Medulla oblongata (tissue), 1 donor: ENCODE results near the gene HBA1.
"Not testable (repeated sequence)": the region's sequence is repeated elsewhere in the genome, so short reads cannot be mapped to it uniquely, and the experiment has no call there.

Experiments
- DNase-seq: peaks from one replicate; pipeline ENCODE4 v3.0.0-alpha.2; 2015; ENCODE audit errors: extremely low spot score

HBA1 gene

DNA sequence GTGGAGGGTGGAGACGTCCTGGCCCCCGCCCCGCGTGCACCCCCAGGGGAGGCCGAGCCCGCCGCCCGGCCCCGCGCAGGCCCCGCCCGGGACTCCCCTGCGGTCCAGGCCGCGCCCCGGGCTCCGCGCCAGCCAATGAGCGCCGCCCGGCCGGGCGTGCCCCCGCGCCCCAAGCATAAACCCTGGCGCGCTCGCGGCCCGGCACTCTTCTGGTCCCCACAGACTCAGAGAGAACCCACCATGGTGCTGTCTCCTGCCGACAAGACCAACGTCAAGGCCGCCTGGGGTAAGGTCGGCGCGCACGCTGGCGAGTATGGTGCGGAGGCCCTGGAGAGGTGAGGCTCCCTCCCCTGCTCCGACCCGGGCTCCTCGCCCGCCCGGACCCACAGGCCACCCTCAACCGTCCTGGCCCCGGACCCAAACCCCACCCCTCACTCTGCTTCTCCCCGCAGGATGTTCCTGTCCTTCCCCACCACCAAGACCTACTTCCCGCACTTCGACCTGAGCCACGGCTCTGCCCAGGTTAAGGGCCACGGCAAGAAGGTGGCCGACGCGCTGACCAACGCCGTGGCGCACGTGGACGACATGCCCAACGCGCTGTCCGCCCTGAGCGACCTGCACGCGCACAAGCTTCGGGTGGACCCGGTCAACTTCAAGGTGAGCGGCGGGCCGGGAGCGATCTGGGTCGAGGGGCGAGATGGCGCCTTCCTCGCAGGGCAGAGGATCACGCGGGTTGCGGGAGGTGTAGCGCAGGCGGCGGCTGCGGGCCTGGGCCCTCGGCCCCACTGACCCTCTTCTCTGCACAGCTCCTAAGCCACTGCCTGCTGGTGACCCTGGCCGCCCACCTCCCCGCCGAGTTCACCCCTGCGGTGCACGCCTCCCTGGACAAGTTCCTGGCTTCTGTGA is at the start of gene HBA1:
Gene HBA1 (plus strand): TSS at position 204 of the 906 bp plus-strand sequence. CDS start 37 bp downstream, at position 241.
- not testable (repeated sequence) for DNase-seq

DNA sequence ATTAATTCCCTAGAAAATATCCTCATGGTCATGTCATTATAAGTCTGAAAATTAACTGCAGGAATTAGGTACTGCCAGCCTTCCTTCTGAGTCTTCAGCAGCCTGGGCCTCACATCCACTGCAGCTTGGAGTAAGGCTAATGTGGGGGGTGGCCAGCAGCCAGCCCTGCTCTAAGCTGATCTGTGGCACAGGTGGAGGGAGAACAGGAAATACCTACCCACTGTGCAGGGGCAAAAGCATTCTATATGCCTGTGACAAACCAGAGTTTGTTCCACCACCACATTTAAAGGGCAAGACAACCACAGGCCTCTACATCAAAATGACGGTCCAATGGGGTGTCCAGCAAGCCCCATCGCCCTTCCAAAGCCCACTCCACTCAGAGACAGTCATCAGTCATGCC is 47.4 kb upstream of the HBA1 start:
- no peak for DNase-seq

DNA sequence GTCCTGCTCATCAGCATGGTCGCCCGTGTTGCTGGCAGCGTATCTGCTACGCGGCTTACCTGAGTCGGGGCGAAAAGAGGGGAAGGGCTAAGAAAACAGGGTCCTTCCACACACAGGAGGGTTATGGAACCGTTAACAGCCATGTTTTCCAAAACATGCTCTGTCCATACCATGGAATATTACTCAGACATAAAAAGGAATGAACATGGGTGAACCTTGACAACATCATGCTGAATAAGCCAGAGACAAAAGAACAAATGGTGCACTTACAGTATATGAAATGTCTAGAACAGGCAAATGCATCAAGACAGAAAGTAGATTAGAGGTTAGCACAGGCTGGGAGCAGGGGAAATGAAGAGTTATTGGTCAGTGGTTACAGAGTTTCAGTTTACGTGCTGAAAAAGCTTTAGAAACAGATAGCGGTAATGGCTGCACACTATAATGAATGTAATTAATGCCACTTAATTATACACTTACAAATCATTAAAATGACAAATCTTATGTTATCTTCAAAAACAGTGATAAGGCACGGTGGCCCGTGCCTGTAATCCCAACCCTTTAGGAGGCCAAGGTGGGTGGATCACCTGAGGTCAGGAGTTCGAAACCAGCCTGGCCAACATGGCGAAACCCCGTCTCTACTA is 45.8 kb upstream of the HBA1 start:
- DNase-seq = no peak

DNA sequence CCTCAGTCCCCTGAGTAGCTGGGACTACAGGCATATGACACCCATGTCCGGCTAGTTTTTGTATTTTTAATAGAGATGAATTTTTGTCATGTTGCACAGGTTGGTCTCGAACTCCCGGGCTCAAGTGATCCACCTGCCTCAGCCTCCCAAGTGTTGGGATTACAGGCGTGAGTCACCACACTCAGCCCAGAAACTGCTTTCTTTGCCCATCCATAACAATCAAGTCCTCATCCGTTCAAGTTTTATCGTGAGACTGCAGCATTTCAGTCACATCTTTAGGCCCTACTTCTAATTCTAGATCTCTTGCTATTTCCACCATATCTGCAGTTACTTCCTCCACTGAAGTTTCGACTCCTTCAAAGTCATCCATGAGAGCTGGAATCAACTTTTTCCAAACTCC is 44.4 kb upstream of the HBA1 start:
- DNase-seq = no peak

DNA sequence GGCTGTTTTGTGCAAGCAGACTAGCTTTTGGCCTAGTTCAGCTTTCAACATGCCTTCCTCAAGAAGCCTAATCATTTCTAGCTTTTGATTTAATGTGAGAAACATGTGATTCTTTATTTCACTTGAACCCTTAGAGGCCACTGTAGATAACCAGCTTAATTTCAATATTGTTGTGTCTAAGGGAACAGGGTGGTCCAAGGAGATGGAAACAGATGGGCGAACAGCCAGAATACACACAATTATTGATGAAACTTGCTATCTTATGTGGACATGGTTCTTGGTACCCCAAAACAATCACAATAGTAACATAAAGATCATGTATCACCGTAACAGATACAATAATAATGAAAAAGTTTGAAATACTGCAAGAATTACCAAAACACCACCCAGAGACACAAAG is 42.8 kb upstream of the HBA1 start:
- no peak for DNase-seq

DNA sequence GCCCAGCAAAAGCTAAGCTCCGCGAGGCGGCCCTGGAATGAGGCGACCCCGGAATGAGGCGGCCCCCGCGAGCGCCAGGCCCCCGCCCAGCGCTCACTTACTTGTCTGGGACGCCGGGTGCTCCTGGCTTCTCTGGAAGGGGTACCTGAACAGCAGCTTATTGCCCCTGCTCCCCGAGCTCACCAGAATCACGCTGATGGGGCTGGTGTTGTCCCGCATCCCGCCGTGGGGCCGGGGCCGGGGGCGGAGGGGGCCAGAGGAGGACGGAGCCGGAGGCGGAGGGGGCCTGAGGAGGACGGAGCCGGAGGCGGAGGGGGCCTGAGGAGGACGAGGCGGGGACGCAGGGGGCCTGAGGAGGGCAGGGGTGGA is 38.4 kb upstream of the HBA1 start:
- DNase-seq = no peak

DNA sequence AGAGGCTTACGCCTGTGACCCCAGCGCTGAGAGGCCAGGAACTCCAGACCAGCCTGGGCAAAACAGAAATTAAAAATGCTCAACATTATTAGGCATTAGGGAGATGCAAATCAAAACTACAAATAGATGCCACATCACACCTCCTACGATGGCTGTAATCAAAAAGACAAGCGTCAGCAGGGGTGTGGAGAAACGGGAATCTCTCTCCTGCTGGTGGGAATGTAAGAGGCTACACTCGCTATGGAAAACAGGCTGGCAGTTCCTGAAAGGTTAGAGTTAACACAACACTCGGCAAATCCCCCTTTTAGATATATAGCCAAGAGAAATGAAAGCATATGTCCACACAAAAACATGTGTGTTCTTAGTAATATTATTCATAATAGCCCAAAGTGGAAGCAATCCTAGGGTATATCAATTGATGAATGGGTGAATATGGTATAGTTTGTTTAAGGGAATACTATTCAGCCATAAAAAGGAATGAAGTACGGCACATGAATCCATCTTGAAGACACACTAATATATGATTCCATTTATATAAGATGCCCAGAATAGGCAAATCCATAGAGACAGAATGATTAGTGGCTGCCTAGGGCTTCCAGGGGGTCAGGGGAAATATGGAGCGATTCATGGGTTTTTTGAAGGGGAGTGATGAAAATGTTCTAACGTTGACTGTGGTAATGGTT is 36.2 kb upstream of the HBA1 start:
- DNase-seq = no peak

DNA sequence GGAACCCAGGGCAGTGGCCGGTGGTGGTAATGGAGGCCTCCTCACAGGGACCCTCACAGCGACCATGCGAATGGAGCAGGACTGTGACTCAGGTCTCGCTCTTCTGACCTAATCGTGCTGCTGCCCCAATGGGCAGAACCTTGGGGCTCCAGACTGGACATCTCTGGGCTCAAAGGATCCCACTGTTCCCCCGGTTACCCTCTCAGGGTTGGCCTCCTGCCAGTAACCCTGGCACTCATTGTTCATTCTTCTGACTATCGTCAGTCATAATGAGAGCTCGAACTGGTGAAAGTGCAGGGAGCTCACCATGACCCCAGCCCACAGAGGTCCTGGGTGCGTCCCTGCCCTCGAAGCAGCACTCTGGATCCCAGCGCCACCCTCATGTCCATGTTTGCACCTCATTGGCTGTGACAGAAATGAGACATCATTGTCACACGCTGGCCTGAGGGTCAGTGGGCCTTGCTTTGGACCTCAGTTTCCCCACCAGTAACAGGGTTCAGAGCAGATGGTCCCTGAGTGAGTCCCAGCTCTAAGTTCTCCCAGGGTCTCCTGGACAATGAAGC is 34.0 kb upstream of the HBA1 start:
- DNase-seq = peak; percentile 59

DNA sequence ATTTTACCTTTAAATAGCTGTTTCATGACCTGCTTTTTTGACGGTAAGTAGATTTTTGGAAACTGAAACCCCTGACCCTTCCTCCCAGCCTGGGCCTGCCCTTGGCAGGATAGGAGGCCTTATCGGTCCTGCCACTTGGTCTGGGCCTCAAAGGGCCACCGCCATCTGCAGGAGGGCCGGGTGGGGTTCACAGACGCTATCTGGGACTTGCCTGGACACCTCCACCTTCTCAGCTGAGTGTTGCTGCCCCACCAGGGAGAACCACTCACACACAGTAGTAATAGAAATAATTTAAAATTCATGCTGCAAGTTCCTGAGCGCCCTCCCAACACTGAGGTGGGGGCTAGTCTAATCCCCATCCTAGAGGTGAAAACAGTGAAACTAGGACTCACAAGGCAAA is 33.4 kb upstream of the HBA1 start:
- no peak for DNase-seq

DNA sequence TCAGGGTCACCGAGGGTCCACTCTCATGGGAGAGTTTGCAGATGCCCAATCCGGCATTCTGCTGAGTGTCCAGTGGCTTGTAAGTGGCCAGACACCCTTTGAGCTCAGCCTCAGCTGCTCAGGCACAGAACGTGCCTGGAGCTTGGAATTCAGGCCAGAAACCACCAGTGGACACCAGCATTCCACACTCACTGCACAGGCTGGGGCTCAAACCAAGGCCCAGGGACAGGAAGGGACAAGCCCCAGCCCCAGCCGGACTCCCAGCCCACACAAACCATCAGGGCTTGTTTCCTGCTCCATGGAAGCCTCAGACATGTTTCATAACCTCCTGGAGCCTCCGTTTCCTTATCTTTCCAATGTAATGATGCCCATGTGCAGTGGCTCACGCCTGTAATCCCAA is 33.0 kb upstream of the HBA1 start:
- DNase-seq = no peak

DNA sequence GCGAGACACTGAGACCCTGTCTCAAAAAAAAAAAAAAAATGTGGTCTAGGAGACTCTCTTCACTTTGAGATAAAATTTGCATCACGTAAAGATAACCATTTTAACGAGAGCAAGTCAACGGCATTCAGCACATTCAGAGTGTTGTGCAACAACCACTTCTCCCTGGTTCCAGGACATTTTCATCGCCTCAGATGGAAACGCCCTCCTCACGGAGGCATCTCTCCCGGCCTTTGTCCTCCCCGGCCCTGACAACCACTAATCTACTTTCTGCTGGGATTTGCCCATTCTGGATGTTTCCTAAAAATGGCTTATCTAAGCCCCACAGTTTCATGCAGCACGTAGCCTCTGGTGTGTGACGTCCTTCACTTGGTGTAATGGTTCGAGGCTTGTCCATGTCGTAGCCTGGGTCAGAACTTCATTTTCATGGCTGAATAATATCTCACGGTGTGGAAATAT is 31.7 kb upstream of the HBA1 start:
- DNase-seq = no peak

DNA sequence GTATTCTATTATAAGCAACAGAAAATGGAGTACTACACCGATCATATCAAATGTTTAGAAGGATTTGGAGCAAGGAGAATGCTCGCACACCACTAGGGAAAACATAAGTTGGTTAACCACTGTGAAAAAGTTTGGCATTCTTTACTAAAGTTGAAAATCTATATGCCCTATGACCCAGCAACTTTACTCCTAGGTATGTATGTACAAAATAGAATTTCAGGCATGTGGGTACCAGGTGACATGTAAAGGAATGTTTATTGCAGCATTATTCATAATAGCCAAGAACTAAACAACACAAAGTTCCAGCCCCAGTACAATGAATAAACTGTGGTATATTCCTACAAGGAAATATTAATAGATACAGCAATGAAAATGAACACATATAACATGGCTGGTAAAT is 29.8 kb upstream of the HBA1 start:
- DNase-seq = no peak

DNA sequence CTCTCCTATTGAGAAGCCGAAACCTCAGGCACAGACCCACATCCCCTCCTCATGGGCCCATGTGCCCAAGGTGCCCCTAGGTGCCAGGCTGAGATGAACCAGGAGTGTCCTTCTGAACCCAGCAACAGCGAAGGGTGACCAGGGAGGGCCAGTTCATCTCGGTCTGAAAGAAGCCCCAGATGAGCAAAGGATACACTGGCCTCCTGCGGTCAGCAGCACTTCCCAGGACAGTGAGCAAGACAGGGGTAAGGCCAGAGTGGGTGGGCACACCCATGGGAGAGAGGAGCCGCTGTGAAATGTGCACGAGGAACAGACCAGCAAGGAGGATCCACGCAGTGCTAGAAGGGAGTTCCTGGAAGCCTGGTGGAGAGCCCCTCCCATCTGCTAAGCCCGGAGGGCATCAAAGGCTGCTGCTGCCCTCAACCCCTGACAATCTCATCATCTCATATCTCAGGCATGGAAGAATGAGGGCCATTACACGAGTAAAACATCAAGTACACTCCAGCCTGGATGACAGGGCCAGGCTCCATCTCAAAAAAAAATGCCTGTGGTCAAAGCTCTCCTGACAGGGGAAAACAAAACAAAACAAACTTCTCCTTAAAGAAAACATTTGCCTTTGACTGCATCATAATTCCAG is 27.3 kb upstream of the HBA1 start:
- no peak for DNase-seq

DNA sequence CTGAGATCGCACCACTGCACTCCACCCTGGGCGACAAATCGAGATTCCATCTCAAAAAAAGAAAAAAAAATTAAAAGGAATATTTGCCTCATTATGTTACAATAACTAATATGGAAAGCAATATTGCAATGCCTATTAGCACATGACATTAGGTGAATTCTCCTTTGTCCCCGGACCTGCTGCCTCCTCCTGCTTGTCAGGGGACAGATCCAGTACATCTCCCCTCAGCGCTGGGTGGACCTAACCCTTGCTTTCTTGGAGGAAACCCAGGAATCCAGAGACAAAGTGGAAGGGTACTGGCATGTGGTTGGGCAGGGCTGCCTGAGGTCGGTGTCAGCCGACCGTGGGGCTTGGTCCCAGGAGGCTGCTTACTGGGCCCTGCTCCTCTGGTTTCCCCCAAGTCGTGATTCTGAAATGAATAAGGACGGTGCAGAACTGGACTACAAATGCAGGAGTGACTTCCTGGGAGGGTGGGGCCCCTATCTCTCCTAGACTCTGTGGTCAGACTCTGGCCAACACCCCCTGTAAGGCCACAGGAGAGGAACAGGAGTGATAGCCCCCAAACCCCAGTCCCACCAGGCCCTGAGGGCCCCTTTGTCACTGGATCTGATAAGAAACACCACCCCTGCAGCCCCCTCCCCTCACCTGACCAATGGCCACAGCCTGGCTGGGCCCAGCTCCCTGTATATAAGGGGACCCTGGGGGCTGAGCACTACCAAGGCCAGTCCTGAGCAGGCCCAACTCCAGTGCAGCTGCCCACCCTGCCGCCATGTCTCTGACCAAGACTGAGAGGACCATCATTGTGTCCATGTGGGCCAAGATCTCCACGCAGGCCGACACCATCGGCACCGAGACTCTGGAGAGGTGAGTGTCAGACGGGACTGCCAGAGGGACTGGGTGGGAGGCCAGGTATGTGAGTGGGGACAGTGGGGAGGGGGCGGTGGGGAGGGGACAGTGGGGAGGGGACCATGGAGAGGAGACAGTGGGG is 24.0 kb upstream of the HBA1 start, which contains the start of gene HBZ:
Gene HBZ (plus strand): TSS at position 504 of the 988 bp plus-strand sequence. CDS start 266 bp downstream, at position 770.
- no peak for DNase-seq

DNA sequence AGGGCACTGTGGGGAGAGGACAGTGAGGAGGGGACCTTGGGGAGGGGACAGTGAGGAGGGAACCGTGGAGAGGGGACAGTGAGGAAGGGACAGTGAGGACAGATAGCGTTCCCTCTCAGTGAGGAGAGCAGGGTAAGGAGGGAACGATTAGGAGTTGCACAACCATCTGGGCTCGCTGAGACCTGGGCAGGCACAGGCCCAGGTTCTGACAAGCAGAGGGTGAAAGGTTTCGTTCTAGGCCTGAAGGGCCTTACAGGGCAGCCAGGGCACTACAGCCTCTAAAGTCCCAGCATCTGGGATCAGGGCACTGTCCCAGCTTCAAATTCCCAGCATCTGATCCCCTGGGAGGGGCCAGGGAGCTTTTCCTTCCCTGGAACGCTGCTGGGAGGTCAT is 23.4 kb upstream of the HBA1 start:
- not testable (repeated sequence) for DNase-seq

DNA sequence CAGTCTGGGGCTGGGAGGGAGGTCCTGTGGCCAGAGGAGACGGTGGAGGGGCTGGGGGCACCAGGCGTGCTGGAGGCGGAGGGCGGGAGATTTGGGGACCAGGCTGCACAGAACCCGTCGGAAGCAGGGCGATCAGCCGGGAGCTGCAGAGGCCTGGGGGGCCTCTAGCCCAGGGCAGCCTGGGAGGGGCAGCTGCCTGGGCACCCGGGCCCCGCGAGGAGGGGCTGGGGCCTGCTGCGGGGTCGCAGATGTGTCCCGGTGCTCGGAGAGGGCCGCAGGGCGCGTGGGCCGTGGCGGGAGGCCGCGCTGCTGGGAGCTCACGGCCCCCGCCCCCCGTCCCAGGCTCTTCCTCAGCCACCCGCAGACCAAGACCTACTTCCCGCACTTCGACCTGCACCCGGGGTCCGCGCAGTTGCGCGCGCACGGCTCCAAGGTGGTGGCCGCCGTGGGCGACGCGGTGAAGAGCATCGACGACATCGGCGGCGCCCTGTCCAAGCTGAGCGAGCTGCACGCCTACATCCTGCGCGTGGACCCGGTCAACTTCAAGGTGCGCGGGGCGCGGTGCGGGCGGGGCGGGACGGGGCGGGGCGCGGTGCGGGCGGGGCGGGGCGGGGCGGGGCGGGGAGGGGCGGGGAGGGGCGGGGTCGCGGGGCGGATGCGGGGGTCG is 22.8 kb upstream of the HBA1 start:
- DNase-seq = not testable (repeated sequence)

DNA sequence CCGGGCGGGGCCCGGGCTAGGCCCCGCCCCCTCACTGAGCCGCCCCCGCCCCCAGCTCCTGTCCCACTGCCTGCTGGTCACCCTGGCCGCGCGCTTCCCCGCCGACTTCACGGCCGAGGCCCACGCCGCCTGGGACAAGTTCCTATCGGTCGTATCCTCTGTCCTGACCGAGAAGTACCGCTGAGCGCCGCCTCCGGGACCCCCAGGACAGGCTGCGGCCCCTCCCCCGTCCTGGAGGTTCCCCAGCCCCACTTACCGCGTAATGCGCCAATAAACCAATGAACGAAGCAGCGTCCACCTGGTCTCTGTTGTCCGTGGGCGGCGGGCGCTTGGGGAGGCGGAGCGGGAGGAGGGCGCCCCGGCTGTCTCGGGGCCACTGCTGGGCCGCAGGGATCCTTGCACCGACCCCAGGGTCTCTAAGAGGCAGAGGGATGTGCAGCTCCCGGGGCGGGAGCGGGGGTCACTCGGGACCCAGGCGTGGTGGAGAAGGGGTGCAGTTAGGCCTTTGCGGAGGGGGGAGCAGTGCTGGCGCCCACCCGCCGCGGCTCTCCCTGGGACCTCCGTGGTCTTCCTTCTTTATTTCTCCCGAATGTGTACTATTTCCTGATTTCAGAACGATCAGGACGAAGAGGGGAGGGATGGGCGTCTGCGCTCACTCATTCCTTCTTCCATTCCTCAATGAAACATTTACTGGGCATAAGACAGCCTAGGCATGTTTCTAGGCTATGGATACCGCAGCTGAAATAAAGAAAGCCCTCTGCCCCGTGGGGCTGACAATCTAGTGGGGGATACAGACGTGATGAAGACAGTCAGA is 22.1 kb upstream of the HBA1 start:
- DNase-seq = no peak

DNA sequence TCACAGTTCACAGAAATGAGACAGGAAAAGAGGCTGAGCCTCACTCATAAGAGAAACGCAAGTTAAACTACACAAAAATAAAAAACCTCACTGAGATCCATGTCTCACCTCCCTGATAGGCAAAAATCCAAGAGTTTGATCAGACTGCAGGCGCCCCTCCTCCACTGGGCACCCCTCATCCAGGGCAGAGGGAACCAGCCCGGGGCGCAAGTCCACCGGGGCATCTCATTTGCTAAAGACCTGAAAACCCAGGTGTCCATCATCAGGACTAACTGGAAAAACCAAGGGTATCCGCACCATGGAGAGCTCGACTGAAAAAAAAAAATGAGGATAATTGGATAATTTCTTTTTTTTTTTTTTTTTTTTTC is 21.5 kb upstream of the HBA1 start:
- DNase-seq = no peak
